GM06990 (cell line): Measurements from ENCODE around the gene LDLRAD4.

Experiments
- DNase-seq: peaks from one replicate; pipeline ENCODE4 v3.0.0-alpha.2; 2011; ENCODE audit not compliant: insufficient read length; ENCODE audit errors: extremely low read depth
- H3K27me3 ChIP-seq: replicated peaks from 2 replicates; pipeline ENCODE4 v1.6.0; 2011; ENCODE audit warnings: low read length; ENCODE audit not compliant: control insufficient read depth, insufficient read depth
- H3K36me3 ChIP-seq: 2 replicates; pipeline ENCODE4 v1.5.1; 2011; ENCODE audit warnings: low read length; ENCODE audit not compliant: control insufficient read depth, insufficient read depth
- H3K4me3 ChIP-seq: replicated peaks from 2 replicates; pipeline ENCODE4 v1.5.1; 2011; ENCODE audit warnings: low read depth, mild to moderate bottlenecking, control low read depth, low read length
- CTCF ChIP-seq: IDR thresholded peaks from 2 replicates; pipeline ENCODE4 v1.5.1; 2011; ENCODE audit warnings: low read length, control low read depth, mild to moderate bottlenecking, inconsistent platforms; ENCODE audit not compliant: insufficient read depth, poor library complexity, severe bottlenecking

The LDLRAD4 gene

GRCh38 chr18:13496691-13497281 is 278.2 kb downstream of the LDLRAD4 start:
- no peaks in the 10 kb centered on the region for H3K36me3 ChIP-seq
- no peaks in the 10 kb centered on the region for H3K27me3 ChIP-seq
- TF ChIP-seq CTCF, result no peak
- DNase-seq, result no peak
- no peak overlapping the region for H3K4me3 ChIP-seq

- no peak for TF ChIP-seq CTCF
- Histone ChIP-seq H3K27me3 (no peaks in the 10 kb centered on the region; the same call in 1 of the 2 replicates), H3K4me3 (no peak overlapping the region), H3K36me3 (no peaks in the 10 kb centered on the region)
- DNase-seq, result no peak
Measured at GRCh38 chr18:13499803-13500202, 281.2 kb downstream of the LDLRAD4 start.

- no peak for TF ChIP-seq CTCF
- no peaks in the 10 kb centered on the region; the same call in 1 of the 2 replicates for H3K27me3 ChIP-seq
- DNase-seq, result no peak
- no peak overlapping the region for H3K4me3 ChIP-seq
- no peaks in the 10 kb centered on the region for H3K36me3 ChIP-seq
Measured at GRCh38 chr18:13500227-13500865, 281.8 kb downstream of the LDLRAD4 start.

- Histone ChIP-seq H3K27me3 (no peaks in the 10 kb centered on the region; the same call in none of the 2 replicates), H3K36me3 (no peaks in the 10 kb centered on the region), H3K4me3 (no peak overlapping the region)
- TF ChIP-seq CTCF, result no peak
- DNase-seq, result no peak
Measured at GRCh38 chr18:13500869-13501542, 282.4 kb downstream of the LDLRAD4 start.

- Histone ChIP-seq H3K36me3 (no peaks in the 10 kb centered on the region), H3K4me3 (no peak overlapping the region), H3K27me3 (no peaks in the 10 kb centered on the region; the same call in none of the 2 replicates)
- no peak for TF ChIP-seq CTCF
- DNase-seq, result no peak
Measured at GRCh38 chr18:13501543-13501887, 283.0 kb downstream of the LDLRAD4 start.
